Endothelial cell of umbilical vein (primary cell): ENCODE measurements around the gene TBRG1.

Experiments
- EZH2 ChIP-seq: IDR thresholded peaks from 2 replicates; pipeline ENCODE4 v1.6.1; 2012; ENCODE audit warnings: borderline replicate concordance, low read depth, mild to moderate bottlenecking, moderate library complexity, low read length, inconsistent platforms; ENCODE audit not compliant: severe bottlenecking
- POLR2A ChIP-seq: IDR thresholded peaks from 2 replicates; pipeline ENCODE4 v1.6.1; 2012; ENCODE audit warnings: low read depth, mild to moderate bottlenecking, control low read depth, low read length
- TF ChIP-seq, protein P1 (sequence below), 2 donors: IDR thresholded peaks; 1 replicate in 1 of 2; 2 replicates in 1 of 2; pipeline ENCODE4 v1.5.1; 2011; ENCODE audit warnings: low read length in 2 of 2, mild to moderate bottlenecking in 2 of 2, moderate library complexity in 2 of 2, control low read depth in 1 of 2, inconsistent platforms in 1 of 2, low read depth in 1 of 2; ENCODE audit not compliant: insufficient read depth in 1 of 2; ENCODE audit errors: extremely low read depth in 1 of 2
- TF ChIP-seq, protein P2 (sequence below): IDR thresholded peaks from 2 replicates; pipeline ENCODE4 v1.6.1; 2011; ENCODE audit not compliant: insufficient read depth, insufficient read length

DNA sequence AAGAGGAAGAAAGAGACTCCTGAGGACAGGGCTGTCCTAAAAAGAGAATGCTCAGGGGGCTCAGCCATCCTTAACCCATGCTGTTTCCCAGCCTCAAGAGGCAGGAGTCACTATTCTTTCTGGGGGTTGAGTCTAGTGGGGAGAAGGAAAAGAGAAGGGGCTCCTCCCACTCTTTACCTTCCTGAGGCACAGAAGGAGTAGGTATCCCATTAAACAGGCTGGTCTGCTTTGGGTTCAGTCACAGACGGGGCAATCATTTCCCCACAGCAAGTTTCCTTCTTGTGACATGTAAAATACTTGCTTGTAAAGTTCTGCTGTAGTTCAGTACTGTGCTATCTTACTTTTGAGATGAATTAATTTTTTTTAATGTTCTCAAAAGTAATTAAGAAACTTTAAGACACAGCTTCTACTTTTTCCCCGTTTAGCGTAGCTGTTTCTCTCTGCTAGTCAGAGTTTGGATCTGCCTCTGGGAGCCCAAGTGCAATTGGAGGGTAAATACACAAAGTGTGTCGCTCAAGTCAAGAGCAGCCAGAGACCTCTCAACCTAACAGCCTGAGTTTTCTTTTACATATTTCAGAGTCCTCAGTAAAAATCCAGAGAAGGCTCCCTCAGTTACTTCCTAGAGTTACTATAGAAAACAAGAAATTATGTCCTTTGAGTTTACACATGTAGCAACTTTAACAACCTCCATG lies 37.8 kb upstream of the TBRG1 start:
- TF ChIP-seq POLR2A = no peak
- TF ChIP-seq, protein P1, sequence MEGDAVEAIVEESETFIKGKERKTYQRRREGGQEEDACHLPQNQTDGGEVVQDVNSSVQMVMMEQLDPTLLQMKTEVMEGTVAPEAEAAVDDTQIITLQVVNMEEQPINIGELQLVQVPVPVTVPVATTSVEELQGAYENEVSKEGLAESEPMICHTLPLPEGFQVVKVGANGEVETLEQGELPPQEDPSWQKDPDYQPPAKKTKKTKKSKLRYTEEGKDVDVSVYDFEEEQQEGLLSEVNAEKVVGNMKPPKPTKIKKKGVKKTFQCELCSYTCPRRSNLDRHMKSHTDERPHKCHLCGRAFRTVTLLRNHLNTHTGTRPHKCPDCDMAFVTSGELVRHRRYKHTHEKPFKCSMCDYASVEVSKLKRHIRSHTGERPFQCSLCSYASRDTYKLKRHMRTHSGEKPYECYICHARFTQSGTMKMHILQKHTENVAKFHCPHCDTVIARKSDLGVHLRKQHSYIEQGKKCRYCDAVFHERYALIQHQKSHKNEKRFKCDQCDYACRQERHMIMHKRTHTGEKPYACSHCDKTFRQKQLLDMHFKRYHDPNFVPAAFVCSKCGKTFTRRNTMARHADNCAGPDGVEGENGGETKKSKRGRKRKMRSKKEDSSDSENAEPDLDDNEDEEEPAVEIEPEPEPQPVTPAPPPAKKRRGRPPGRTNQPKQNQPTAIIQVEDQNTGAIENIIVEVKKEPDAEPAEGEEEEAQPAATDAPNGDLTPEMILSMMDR (IDR thresholded peaks at IDR 0.05; ENCODE audit: extremely low read depth in 1 of 2, insufficient read depth in 1 of 2, low read depth in 1 of 2, low read length in 2 of 2) = no peak
- TF ChIP-seq EZH2 = no peak
- TF ChIP-seq, protein P2, sequence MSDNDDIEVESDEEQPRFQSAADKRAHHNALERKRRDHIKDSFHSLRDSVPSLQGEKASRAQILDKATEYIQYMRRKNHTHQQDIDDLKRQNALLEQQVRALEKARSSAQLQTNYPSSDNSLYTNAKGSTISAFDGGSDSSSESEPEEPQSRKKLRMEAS = no peak
